Transverse colon (tissue), 4 donors: ENCODE results near the gene EXD3. TPM values are rescaled to one million over a fixed set of nuclear protein-coding genes. Genes with fewer than 3 reads are reported as not detected.
"Not testable (repeated sequence)": the region's sequence is repeated elsewhere in the genome, so short reads cannot be mapped to it uniquely, and the experiment has no call there.

Experiments
- DNase-seq: peaks from one replicate; pipeline ENCODE4 v3.0.0-alpha.2; 2019
- H3K27ac ChIP-seq, 4 donors: fragments of 200-600 bp; sonication (generic); 2 replicates each; pipeline ENCODE4 v1.5.1; 2016 to 2018; ENCODE audit warnings: inconsistent platforms in 4 of 4
- H3K27me3 ChIP-seq: fragments of 200-600 bp; sonication (generic); 2 replicates; pipeline ENCODE4 v1.5.1; 2017; ENCODE audit warnings: inconsistent platforms
- H3K36me3 ChIP-seq, 4 donors: fragments of 200-600 bp; sonication (generic); 2 replicates each; pipeline ENCODE4 v1.5.1; 2017 to 2019; ENCODE audit warnings: inconsistent platforms in 4 of 4
- H3K4me1 ChIP-seq, 4 donors: fragments of 200-600 bp; sonication (generic); 2 replicates each; pipeline ENCODE4 v1.5.1; 2017 to 2020; ENCODE audit warnings: inconsistent platforms in 4 of 4
- H3K4me3 ChIP-seq, 4 donors: fragments of 200-600 bp; sonication (generic); 1 replicate in 1 of 4; 2 replicates in 3 of 4; pipeline versions ENCODE4 v1.5.1 to v1.6.1; 2017 to 2019; ENCODE audit warnings: inconsistent platforms in 4 of 4
- H3K9me3 ChIP-seq, 2 donors: fragments of 200-600 bp; sonication (generic); 2 replicates each; pipeline ENCODE4 v1.5.1; 2017 to 2019; ENCODE audit warnings: inconsistent platforms in 2 of 2
- CTCF ChIP-seq, 5 experiments: fragments of 200-600 bp in 3 of 5; fragments of 450-650 bp in 2 of 5; sonication (generic) in 3 of 5; IDR thresholded peaks; 1 replicate in 2 of 5; 2 replicates in 3 of 5; pipeline ENCODE4 v1.5.1; 2016 to 2017; ENCODE audit warnings: antibody characterized with exemption in 5 of 5, inconsistent platforms in 3 of 5, mild to moderate bottlenecking in 2 of 5, moderate library complexity in 1 of 5
- EP300 ChIP-seq: sonication (generic); formaldehyde crosslinking; IDR thresholded peaks from one replicate; pipeline ENCODE4 v1.6.1; 2017; ENCODE audit warnings: antibody characterized with exemption, low read depth
- POLR2A ChIP-seq: fragments of 450-650 bp; IDR thresholded peaks from one replicate; pipeline ENCODE4 v1.6.1; 2016; ENCODE audit warnings: antibody characterized with exemption, mild to moderate bottlenecking, moderate library complexity
- POLR2AphosphoS5 ChIP-seq, 3 donors: sonication (generic); formaldehyde crosslinking; IDR thresholded peaks; one replicate each; pipeline ENCODE4 v1.6.1; 2016; ENCODE audit warnings: antibody characterized with exemption in 3 of 3
- WGBS, 2 donors: methylation state at CpG; one replicate each; pipeline ENCODE4 v1.1.5; 2018; ENCODE audit warnings: low coverage in 1 of 2; 5-methylcytosine and 5-hydroxymethylcytosine counted together
- in situ Hi-C, 4 donors: fragments of 200-750 bp; cut with MboI; loops; one replicate each; pipeline versions ENCODE4 v1.15.0 to v1.15.1; 2017; ENCODE audit warnings: low sequenced_read_pairs in 3 of 4, low pct_ligation_motif_present in 1 of 4, low pct_unique_long_range_greater_than_20kb in 1 of 4
- intact Hi-C: fragments of 100-400 bp; cut with DNase I; formaldehyde crosslinking; loops from one replicate; pipeline ENCODE4 v1.15.1; 2023; ENCODE audit warnings: low total_unique reads
- total RNA-seq, 4 donors: library from RNA; depleted of rRNA; stranded (reverse); fragments of >200 nt; gene quantifications; one replicate each; pipeline ENCODE4 v1.1.0, GENCODE V29; 2016

Gene EXD3
- 100 to 1,000 TPM in 1 of 4 donors, 10 to 100 TPM in 3; 47.6 to 228 (median 74.2) TPM for total RNA-seq

- TF ChIP-seq POLR2AphosphoS5 (IDR thresholded peaks at IDR 0.05): peak; percentile 35 to 74 (median 70)
- TF ChIP-seq POLR2A: peak; percentile 18
- peak; percentile 35 to 81 (median 68) for TF ChIP-seq CTCF (IDR thresholded peaks at IDR 0.05)
- no peak for TF ChIP-seq EP300
- DNase-seq: peak; percentile 97
- Histone ChIP-seq H3K4me1 (peaks cover 6 to 36% (median 34%) of the 10 kb centered on the region in 4 donors), H3K4me3 (peak within 1 kb of the TSS; percentile 59 to 99 (median 97)), H3K27ac (peak within 1 kb of the TSS; percentile 83 to 95 (median 90)), H3K27me3 (no peaks in the 10 kb centered on the region), H3K9me3 (no peaks in the 10 kb centered on the region), H3K36me3 (no peaks in the 10 kb centered on the region)
- 0% methylated on average over 51 of the region's 113 CpGs; no CpG with 5 or more reads in 1 of the 2 donors for WGBS, 2 donors
- in situ Hi-C loops (loop anchor here in 2 of 4 donors (25.0 kb wide), 1 partner anchor 136 kb away; the partner anchor contains the start of gene TOR4A (in 2 of the 2)), intact Hi-C loops (no loop called here)
Measured at GRCh38 chr9:137422604-137423513, at the start of gene EXD3, which contains the start of gene NOXA1. Gene EXD3, minus strand, starts transcription at chr9:137423162. Its CDS starts 27,805 bp downstream, at chr9:137395357. Gene NOXA1, plus strand, starts transcription at chr9:137423393. Its CDS starts 137 bp downstream, at chr9:137423530.

GRCh38 chr9:137470785-137471184 is 47.8 kb upstream of the EXD3 start:
- in situ Hi-C loops (no loop called here), intact Hi-C loops (no loop called here)
- no peak overlapping the region for H3K27ac ChIP-seq
- TF ChIP-seq POLR2AphosphoS5 (IDR thresholded peaks at IDR 0.05) (no peak), POLR2A (no peak), CTCF (IDR thresholded peaks at IDR 0.05) (no peak), EP300 (no peak)
- H3K4me3 ChIP-seq: no peak overlapping the region
- WGBS, 2 donors: 63 to 72% methylated on average over 6 to 7 of the region's 7 CpGs
- H3K27me3 ChIP-seq: no peaks in the 10 kb centered on the region
- DNase-seq: no peak
- H3K4me1 ChIP-seq: no peaks in the 10 kb centered on the region
- peaks cover 9% of the 10 kb centered on the region in 2 donors for H3K9me3 ChIP-seq
- H3K36me3 ChIP-seq: no peaks in the 10 kb centered on the region

- DNase-seq: no peak
- Histone ChIP-seq H3K4me1 (no peaks in the 10 kb centered on the region), H3K27me3 (no peaks in the 10 kb centered on the region), H3K9me3 (no peaks in the 10 kb centered on the region), H3K4me3 (no peak overlapping the region), H3K36me3 (no peaks in the 10 kb centered on the region), H3K27ac (no peak overlapping the region)
- TF ChIP-seq CTCF (IDR thresholded peaks at IDR 0.05) (no peak), EP300 (no peak), POLR2A (no peak), POLR2AphosphoS5 (IDR thresholded peaks at IDR 0.05) (no peak)
- 94% methylated on average over 7 of the region's 7 CpGs; no CpG with 5 or more reads in 1 of the 2 donors for WGBS, 2 donors
- intact Hi-C loops (no loop called here), in situ Hi-C loops (no loop called here)
Measured at GRCh38 chr9:137467896-137468295, 44.9 kb upstream of the EXD3 start.

- TF ChIP-seq EP300: no peak
- TF ChIP-seq CTCF (IDR thresholded peaks at IDR 0.05): no peak
- TF ChIP-seq POLR2AphosphoS5 (IDR thresholded peaks at IDR 0.05): no peak
- TF ChIP-seq POLR2A: no peak
- DNase-seq: no peak
- H3K4me3 ChIP-seq: no peak overlapping the region
- no peak overlapping the region for H3K27ac ChIP-seq
- no peaks in the 10 kb centered on the region for H3K27me3 ChIP-seq
- H3K9me3 ChIP-seq: no peaks in the 10 kb centered on the region
- intact Hi-C loops (no loop called here), in situ Hi-C loops (no loop called here)
- H3K4me1 ChIP-seq: no peaks in the 10 kb centered on the region
- H3K36me3 ChIP-seq: no peaks in the 10 kb centered on the region
- WGBS, 2 donors: 94% methylated on average over 16 of the region's 16 CpGs; no CpG with 5 or more reads in 1 of the 2 donors
Measured at GRCh38 chr9:137467161-137467581, 44.2 kb upstream of the EXD3 start.

- in situ Hi-C loops, H3K36me3 ChIP-seq, H3K27ac ChIP-seq, H3K9me3 ChIP-seq, H3K4me1 ChIP-seq, H3K27me3 ChIP-seq, H3K4me3 ChIP-seq, DNase-seq, intact Hi-C loops: not testable (repeated sequence)
- WGBS, 2 donors: 90 to 92% methylated on average over 14 to 35 of the region's 35 CpGs
Measured at GRCh38 chr9:137466389-137467085, 43.6 kb upstream of the EXD3 start.
